IMR-90 (cell line): ENCODE results near the gene NISCH.

Experiments
- BHLHE40 ChIP-seq: fragments of 150-350 bp; IDR thresholded peaks from 2 replicates; pipeline ENCODE4 v1.6.1; 2016; ENCODE audit warnings: mild to moderate bottlenecking, low read depth, low read length
- CEBPB ChIP-seq: IDR thresholded peaks from 2 replicates; pipeline ENCODE4 v1.6.1; 2012; ENCODE audit warnings: low read depth, low read length, improper control_type of control experiment
- CHD1 ChIP-seq: IDR thresholded peaks from 2 replicates; pipeline ENCODE4 v1.6.1; 2012; ENCODE audit warnings: low read depth, low read length, improper control_type of control experiment
- CTCF ChIP-seq: conservative IDR thresholded peaks from 2 replicates; pipeline ENCODE4 v1.5.1; 2012; ENCODE audit warnings: mild to moderate bottlenecking, low read depth, low read length, improper control_type of control experiment
- FOS ChIP-seq: fragments of 150-350 bp; IDR thresholded peaks from 2 replicates; pipeline ENCODE4 v1.6.1; 2016; ENCODE audit warnings: low read depth, low read length
- MAFK ChIP-seq: IDR thresholded peaks from 2 replicates; pipeline ENCODE4 v1.6.1; 2012; ENCODE audit warnings: low read depth, low read length, improper control_type of control experiment
- MXI1 ChIP-seq: IDR thresholded peaks from 2 replicates; pipeline ENCODE4 v1.6.1; 2012; ENCODE audit warnings: low read depth, mild to moderate bottlenecking, low read length, moderate library complexity, borderline replicate concordance
- NFE2L2 ChIP-seq: fragments of 150-350 bp; IDR thresholded peaks from 2 replicates; pipeline ENCODE4 v1.6.1; 2016; ENCODE audit warnings: low read depth, mild to moderate bottlenecking, low read length
- POLR2A ChIP-seq: IDR thresholded peaks from 2 replicates; pipeline ENCODE4 v1.6.1; 2012; ENCODE audit warnings: mild to moderate bottlenecking, low read depth, low read length
- RAD21 ChIP-seq: IDR thresholded peaks from 2 replicates; pipeline ENCODE4 v1.6.1; 2012; ENCODE audit warnings: low read length, improper control_type of control experiment
- RCOR1 ChIP-seq: IDR thresholded peaks from 2 replicates; pipeline ENCODE4 v1.6.1; 2012; ENCODE audit warnings: mild to moderate bottlenecking, low read length, improper control_type of control experiment; ENCODE audit not compliant: insufficient replicate concordance
- RFX5 ChIP-seq: IDR thresholded peaks from 2 replicates; pipeline ENCODE4 v1.8.0; 2012; ENCODE audit warnings: low read depth, mild to moderate bottlenecking, low read length, moderate library complexity
- SMC3 ChIP-seq: fragments of 150-350 bp; IDR thresholded peaks from 2 replicates; pipeline ENCODE4 v1.6.1; 2016; ENCODE audit warnings: low read depth, mild to moderate bottlenecking, antibody characterized with exemption, low read length, moderate library complexity
- USF2 ChIP-seq: fragments of 150-350 bp; IDR thresholded peaks from 2 replicates; pipeline ENCODE4 v1.6.1; 2017; ENCODE audit warnings: mild to moderate bottlenecking, antibody characterized with exemption, low read length, low read depth

DNA sequence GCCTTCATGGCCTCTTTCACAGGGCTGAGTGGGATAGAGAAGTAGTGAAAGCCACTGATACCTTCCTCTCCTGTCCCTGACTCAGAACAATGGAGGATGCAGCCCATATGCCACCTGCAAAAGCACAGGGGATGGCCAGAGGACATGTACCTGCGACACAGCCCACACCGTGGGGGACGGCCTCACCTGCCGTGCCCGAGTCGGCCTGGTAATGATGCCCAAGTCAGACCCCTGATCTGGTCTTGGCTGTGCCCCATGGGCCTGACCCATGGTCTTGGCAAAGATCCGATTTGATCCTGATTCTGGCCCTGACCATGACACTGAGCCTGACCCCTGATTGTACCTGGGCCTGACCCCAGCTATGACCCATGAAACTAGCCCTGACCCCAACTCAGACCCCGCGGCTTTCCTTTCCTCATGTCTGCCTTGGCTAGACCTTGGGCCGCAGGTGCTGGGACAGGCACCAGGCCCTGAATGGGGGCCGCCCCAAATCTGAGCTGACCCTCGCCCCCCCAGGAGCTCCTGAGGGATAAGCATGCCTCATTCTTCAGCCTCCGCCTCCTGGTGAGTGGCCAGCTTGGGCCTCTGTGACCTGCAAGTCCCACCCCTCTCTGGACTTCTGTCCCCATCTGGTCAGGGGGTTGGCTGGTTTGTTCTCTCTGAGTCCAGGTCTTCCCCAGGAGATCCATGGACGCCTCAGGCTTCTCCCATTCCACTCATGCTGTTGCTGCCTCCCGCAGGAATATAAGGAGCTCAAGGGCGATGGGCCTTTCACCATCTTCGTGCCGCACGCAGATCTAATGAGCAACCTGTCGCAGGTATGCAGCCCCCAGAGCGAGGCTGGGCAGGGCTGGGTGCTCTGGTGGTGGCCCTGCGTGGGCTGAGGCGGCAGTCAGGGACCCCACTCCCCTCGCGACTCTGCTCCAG is 62.7 kb downstream of the NISCH start:
- no peak for TF ChIP-seq CTCF
- no peak for TF ChIP-seq NFE2L2
- TF ChIP-seq CHD1 = no peak
- no peak for TF ChIP-seq FOS
- no peak for TF ChIP-seq RAD21
- TF ChIP-seq POLR2A = no peak
- no peak for TF ChIP-seq CEBPB
- no peak for TF ChIP-seq SMC3
- TF ChIP-seq BHLHE40 = no peak
- TF ChIP-seq RFX5 = no peak
- no peak for TF ChIP-seq RCOR1
- no peak for TF ChIP-seq USF2
- no peak for TF ChIP-seq MXI1
- no peak for TF ChIP-seq MAFK
